ENCODE measurements around the gene PPM1F. TPM values are rescaled to one million over a fixed set of nuclear protein-coding genes. Genes with fewer than 3 reads are reported as not detected.
"Not testable (repeated sequence)": the region's sequence is repeated elsewhere in the genome, so short reads cannot be mapped to it uniquely, and the experiment has no call there.

The PPM1F gene
- total and polyA plus RNA-seq, 3 experiments from 2014 or later, result 9.2 to 29.1 (median 25.4) TPM

DNA sequence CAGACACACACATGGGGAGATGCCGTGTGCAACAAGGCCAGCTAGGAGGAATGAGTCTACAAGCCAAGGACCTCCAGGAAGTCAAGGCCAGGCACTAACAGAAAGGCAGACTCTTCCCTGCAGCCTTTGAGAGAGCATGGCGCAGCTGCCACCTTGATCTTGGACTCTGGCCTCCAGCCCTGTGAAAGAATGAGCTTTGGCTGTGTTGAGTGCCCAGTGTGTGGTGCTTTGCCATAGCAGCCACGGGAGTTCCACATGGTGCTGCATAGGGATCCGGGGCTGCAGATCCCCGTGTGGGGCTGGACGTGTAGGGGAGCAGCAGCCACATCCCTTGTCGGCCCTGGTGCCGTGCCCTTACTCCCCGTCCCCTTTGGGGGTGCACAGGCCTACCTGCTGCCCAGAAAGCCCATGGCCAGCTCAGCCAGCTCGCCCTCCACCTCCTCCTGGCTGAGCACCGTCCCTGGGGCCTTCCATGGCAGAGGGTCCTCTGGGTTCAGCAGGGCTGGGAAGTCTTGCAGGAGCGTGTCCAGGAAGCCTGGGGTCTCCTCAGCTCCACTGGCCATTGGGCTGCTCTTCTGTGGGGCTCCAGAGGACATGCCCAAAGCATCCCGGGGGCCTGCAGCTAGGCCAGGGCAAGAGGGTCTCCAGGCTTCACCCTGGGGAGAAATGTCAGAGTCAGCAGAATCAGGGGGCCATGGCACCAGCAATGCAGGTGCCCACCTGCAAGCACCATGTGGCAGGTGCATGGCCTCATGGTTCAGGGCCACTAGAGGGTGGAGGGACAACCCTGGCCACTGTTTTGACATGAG, 7.0 kb downstream of the PPM1F start:
- H3K4me1 Mint-ChIP-seq, result peaks cover 9 to 23% (median 12%) of the 10 kb centered on the region in 3 donors
- no peak overlapping the region for H3K27ac ChIP-seq (ENCODE audit: low read depth, low read length)
- peaks cover 0 to 22% (median 8%) of the 10 kb centered on the region in 3 donors for H3K36me3 Mint-ChIP-seq
- CTCF ChIA-PET, result no interaction called here
- peak overlapping the region in 1 of 7 donors; percentile 65 for H3K4me3 Mint-ChIP-seq
- no peak for DNase-seq
- H3K36me3 ChIP-seq (ENCODE audit: insufficient read depth, low read length), result peaks cover 16% of the 10 kb centered on the region
- H3K4me3 ChIP-seq (ENCODE audit: low read length), result no peak overlapping the region
- H3K27me3 Mint-ChIP-seq, result peaks cover 0 to 5% of the 10 kb centered on the region in 2 donors
- no peaks in the 10 kb centered on the region for H3K9me3 ChIP-seq (ENCODE audit: low read length)
- H3K9me3 Mint-ChIP-seq, result no peaks in the 10 kb centered on the region
- no peaks in the 10 kb centered on the region for H3K27me3 ChIP-seq (ENCODE audit: insufficient read depth, low read length, poor library complexity, severe bottlenecking)
- POLR2A ChIA-PET, result interaction anchor here (0.5 kb wide), 1 partner anchor 19 kb away, joined by 4 read pairs; no protein-coding TSS in a partner anchor
- H3K27ac Mint-ChIP-seq, result peak overlapping the region in 3 of 8 donors; percentile 33 to 70 (median 42)
- H3K4me1 ChIP-seq (ENCODE audit: insufficient read depth, low read length), result peaks cover 6% of the 10 kb centered on the region

DNA sequence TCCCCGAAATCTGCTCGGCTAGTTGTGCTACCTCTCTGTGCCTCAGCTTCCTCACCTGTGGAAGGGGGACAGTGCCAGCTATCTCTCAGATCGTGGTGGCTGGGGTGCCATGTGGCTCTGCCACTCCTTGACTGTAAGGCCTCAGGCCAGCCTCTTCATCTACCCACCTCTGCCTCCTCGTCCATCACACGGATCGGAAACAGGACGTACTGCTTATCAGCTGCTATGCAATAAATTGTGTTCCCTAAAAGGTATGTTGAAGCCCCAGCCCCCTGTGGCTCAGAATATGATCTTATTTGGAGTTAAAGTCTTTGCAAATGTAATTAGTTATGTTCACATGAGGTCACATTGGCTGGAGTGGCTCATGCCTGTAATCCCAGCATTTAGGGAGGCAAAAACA, 7.8 kb downstream of the PPM1F start:
- H3K36me3 ChIP-seq (ENCODE audit: insufficient read depth, low read length), result peaks cover 16% of the 10 kb centered on the region
- no peak for DNase-seq
- Mint-ChIP-seq H3K4me1 (peaks cover 9 to 23% (median 12%) of the 10 kb centered on the region in 3 donors), H3K36me3 (peaks cover 0 to 22% (median 8%) of the 10 kb centered on the region in 3 donors), H3K4me3 (peak overlapping the region in 1 of 7 donors; percentile 30), H3K9me3 (no peaks in the 10 kb centered on the region), H3K27me3 (peaks cover 0 to 5% of the 10 kb centered on the region in 2 donors), H3K27ac (peak overlapping the region in 2 of 8 donors; percentile 33 to 58)
- CTCF ChIA-PET, result no interaction called here
- no peaks in the 10 kb centered on the region for H3K27me3 ChIP-seq (ENCODE audit: insufficient read depth, low read length, poor library complexity, severe bottlenecking)
- H3K9me3 ChIP-seq (ENCODE audit: low read length), result no peaks in the 10 kb centered on the region
- no peak overlapping the region for H3K4me3 ChIP-seq (ENCODE audit: low read length)
- peaks cover 6% of the 10 kb centered on the region for H3K4me1 ChIP-seq (ENCODE audit: insufficient read depth, low read length)
- no peak overlapping the region for H3K27ac ChIP-seq (ENCODE audit: low read depth, low read length)
- POLR2A ChIA-PET, result no interaction called here

DNA sequence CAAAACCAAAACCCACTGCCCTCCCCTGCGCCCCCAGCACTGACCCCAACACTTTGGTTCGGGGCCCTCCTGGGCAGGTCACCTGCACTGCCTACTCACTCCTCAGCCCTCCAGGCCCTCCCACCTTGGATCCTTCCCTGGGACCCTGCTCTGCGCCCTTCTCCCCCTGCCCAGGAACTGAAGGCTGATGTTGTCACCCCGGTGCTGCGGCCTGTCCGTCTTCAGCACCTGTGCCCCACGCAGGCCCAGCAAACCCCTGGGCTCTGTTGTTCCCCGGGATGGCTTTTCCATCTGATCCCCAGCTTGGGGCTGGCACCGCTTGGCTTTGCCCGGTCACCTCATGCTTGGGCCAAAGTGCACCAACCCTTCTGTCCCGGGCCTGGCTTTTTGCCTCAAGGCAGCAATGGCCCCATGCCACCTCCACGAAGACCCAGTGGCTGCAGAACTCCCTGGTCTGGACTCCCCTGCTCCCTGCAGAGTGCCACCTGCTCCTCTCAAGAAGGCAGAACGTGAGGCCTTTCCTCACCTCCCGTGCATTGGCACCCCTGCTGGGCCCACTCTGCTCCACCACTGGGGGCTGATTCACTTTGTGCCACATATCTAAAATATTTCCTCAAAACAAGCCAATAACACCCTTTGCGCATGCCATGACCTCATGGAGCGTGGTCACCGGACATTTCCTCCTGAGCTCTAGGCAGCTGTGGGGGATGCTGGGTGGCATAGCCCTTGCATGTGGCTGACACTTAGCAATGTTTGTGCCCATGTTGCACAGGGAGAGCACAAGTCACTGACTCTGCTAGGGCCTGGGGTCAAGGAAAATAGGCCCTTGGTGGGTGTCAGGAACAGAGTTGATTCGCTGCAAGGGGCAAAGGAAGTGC, 8.8 kb downstream of the PPM1F start:
- no peak for DNase-seq
- H3K27ac Mint-ChIP-seq, result peak overlapping the region in 1 of 8 donors; percentile 89
- peaks cover 6% of the 10 kb centered on the region for H3K4me1 ChIP-seq (ENCODE audit: insufficient read depth, low read length)
- peaks cover 16% of the 10 kb centered on the region for H3K36me3 ChIP-seq (ENCODE audit: insufficient read depth, low read length)
- no peak overlapping the region for H3K4me3 ChIP-seq (ENCODE audit: low read length)
- H3K27me3 ChIP-seq (ENCODE audit: insufficient read depth, low read length, poor library complexity, severe bottlenecking), result no peaks in the 10 kb centered on the region
- no peak overlapping the region for H3K27ac ChIP-seq (ENCODE audit: low read depth, low read length)
- POLR2A ChIA-PET, result no interaction called here
- peaks cover 0 to 22% (median 8%) of the 10 kb centered on the region in 3 donors for H3K36me3 Mint-ChIP-seq
- no peaks in the 10 kb centered on the region for H3K9me3 Mint-ChIP-seq
- no peaks in the 10 kb centered on the region for H3K9me3 ChIP-seq (ENCODE audit: low read length)
- H3K4me1 Mint-ChIP-seq, result peaks cover 12 to 27% (median 15%) of the 10 kb centered on the region in 3 donors
- H3K27me3 Mint-ChIP-seq, result peaks cover 0 to 5% of the 10 kb centered on the region in 2 donors
- H3K4me3 Mint-ChIP-seq, result no peak overlapping the region
- CTCF ChIA-PET, result no interaction called here

DNA sequence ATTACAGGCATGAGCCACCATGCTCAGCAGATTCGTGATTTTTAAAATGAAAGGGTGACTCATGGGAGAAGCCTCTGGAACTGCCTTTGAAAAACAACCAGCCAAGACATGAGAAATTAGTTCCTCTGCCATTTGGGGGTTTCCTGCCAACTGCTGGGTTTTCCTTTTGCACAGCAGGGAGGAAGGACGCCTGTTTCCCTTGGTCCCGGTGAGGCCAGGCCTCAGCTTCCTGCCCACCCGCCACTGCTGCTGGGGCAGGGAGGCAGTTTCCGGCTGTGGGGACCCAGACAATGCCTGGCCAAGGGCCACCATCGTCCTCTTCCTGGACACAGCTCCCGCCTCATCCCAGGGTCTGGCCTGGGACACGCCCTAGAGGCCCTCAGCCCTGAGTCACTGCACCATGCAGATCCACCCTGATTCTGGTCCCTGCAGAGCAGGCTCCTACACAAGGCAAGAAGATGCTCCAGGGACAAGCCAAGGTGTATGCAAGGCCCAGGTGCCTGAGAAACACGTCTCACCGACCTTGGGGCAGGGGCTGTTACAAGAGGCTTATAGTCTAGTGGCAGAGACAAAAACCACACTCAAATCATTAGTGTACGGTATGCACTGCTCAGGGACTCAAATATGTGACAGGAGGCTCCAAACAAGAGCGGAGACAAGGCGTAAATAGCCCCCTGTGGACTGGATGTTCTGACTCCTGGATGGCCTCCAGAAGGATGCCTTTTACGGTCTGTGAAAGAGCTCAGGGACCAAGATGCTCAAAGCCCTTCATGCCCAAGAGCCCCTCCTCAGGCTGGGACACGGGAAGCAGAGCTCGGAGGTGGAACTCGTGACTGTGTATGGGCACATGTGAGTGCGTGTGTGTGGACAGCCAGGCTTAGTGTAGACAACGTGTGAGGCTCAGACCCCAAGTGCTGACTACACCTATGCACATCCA, 10.0 kb downstream of the PPM1F start:
- Mint-ChIP-seq H3K27me3 (peaks cover 0 to 5% of the 10 kb centered on the region in 2 donors), H3K36me3 (peaks cover 0 to 25% (median 8%) of the 10 kb centered on the region in 3 donors), H3K9me3 (no peaks in the 10 kb centered on the region), H3K4me3 (no peak overlapping the region), H3K4me1 (peaks cover 18 to 37% (median 23%) of the 10 kb centered on the region in 3 donors), H3K27ac (peak overlapping the region in 5 of 8 donors; percentile 20 to 73 (median 61))
- Histone ChIP-seq H3K27ac (ENCODE audit: low read depth, low read length) (no peak overlapping the region), H3K4me3 (ENCODE audit: low read length) (no peak overlapping the region), H3K9me3 (ENCODE audit: low read length) (no peaks in the 10 kb centered on the region), H3K36me3 (ENCODE audit: insufficient read depth, low read length) (peaks cover 16% of the 10 kb centered on the region), H3K27me3 (ENCODE audit: insufficient read depth, low read length, poor library complexity, severe bottlenecking) (no peaks in the 10 kb centered on the region), H3K4me1 (ENCODE audit: insufficient read depth, low read length) (peaks cover 16% of the 10 kb centered on the region)
- ChIA-PET CTCF (interaction anchor here (8.9 kb wide), 1 partner anchor 9 kb away, joined by 100 read pairs; the partner anchor contains the start of gene PPM1F), POLR2A (no interaction called here)
- no peak for DNase-seq

DNA sequence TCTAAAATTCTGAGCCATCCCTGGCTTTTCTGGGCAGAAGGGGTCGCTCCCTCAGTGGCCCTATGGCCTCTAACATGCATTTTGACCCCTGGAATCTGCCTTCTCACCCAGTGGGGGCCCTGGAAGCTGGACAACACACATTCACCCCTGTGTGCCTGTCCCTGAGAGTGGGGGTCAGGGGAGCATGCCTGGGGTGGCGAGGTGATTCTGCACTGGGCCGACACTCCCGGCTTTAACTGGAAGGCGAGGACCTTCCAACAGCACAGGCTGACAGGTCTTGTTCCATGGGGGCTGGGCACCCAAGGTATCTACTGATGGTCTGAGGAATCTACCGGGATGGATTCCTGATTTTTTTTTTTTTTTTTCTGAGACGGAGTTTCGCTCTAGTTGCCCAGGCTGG, 10.7 kb downstream of the PPM1F start:
- H3K27ac Mint-ChIP-seq, result peak overlapping the region in 2 of 8 donors; percentile 61

DNA sequence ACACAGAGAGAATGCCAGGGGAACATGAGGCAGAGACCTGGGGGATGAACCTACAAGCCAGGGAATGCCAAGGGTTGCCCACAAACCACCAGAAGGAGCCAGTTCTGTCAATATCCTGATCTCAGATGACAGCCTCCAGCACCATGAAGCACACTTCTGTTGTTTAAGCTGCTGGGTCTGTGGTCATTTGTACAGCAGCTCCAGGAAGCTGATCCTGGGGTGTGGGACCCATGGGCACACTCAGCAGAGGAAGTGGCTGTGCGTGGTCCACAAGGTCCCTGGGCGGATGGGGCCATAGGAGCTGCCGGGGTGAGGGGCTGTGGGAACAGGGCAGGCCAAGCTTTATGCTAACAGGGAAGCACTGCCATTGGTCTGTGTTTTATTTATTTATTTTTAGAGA, 12.1 kb downstream of the PPM1F start:
- Histone ChIP-seq H3K36me3 (ENCODE audit: insufficient read depth, low read length) (peaks cover 15% of the 10 kb centered on the region), H3K4me1 (ENCODE audit: insufficient read depth, low read length) (peaks cover 16% of the 10 kb centered on the region), H3K4me3 (ENCODE audit: low read length) (no peak overlapping the region), H3K27ac (ENCODE audit: low read depth, low read length) (no peak overlapping the region), H3K9me3 (ENCODE audit: low read length) (no peaks in the 10 kb centered on the region), H3K27me3 (ENCODE audit: insufficient read depth, low read length, poor library complexity, severe bottlenecking) (no peaks in the 10 kb centered on the region)
- H3K4me3 Mint-ChIP-seq, result no peak overlapping the region
- H3K27ac Mint-ChIP-seq, result peak overlapping the region in 4 of 8 donors; percentile 33 to 70 (median 50)
- H3K27me3 Mint-ChIP-seq, result peaks cover 0 to 3% of the 10 kb centered on the region in 2 donors
- H3K9me3 Mint-ChIP-seq, result no peaks in the 10 kb centered on the region
- DNase-seq, result no peak
- peaks cover 24 to 43% (median 27%) of the 10 kb centered on the region in 3 donors for H3K4me1 Mint-ChIP-seq
- POLR2A ChIA-PET, result interaction anchor here (0.7 kb wide), 1 partner anchor 21 kb away, joined by 5 read pairs; no protein-coding TSS in a partner anchor
- CTCF ChIA-PET, result interaction anchor here (1.2 to 8.9 kb wide), 3 partner anchors 11 to 229 kb away, joined by 3 to 100 read pairs (median 3); partner anchors contain the start of gene PPM1F
- peaks cover 0 to 29% (median 12%) of the 10 kb centered on the region in 3 donors for H3K36me3 Mint-ChIP-seq

More for the DNA sequence above, 10.7 kb downstream of the PPM1F start:
- peaks cover 21 to 42% (median 24%) of the 10 kb centered on the region in 3 donors for H3K4me1 Mint-ChIP-seq
- peak overlapping the region in 1 of 7 donors; percentile 20 for H3K4me3 Mint-ChIP-seq
- ChIA-PET CTCF (interaction anchor here (8.9 kb wide), 1 partner anchor 9 kb away, joined by 100 read pairs; the partner anchor contains the start of gene PPM1F), POLR2A (no interaction called here)
- Histone ChIP-seq H3K4me1 (ENCODE audit: insufficient read depth, low read length) (peaks cover 16% of the 10 kb centered on the region), H3K27ac (ENCODE audit: low read depth, low read length) (no peak overlapping the region), H3K9me3 (ENCODE audit: low read length) (no peaks in the 10 kb centered on the region), H3K36me3 (ENCODE audit: insufficient read depth, low read length) (peaks cover 16% of the 10 kb centered on the region), H3K4me3 (ENCODE audit: low read length) (no peak overlapping the region), H3K27me3 (ENCODE audit: insufficient read depth, low read length, poor library complexity, severe bottlenecking) (no peaks in the 10 kb centered on the region)
- peaks cover 0 to 3% of the 10 kb centered on the region in 2 donors for H3K27me3 Mint-ChIP-seq
- no peaks in the 10 kb centered on the region for H3K9me3 Mint-ChIP-seq
- peaks cover 0 to 25% (median 8%) of the 10 kb centered on the region in 3 donors for H3K36me3 Mint-ChIP-seq
- no peak for DNase-seq

DNA sequence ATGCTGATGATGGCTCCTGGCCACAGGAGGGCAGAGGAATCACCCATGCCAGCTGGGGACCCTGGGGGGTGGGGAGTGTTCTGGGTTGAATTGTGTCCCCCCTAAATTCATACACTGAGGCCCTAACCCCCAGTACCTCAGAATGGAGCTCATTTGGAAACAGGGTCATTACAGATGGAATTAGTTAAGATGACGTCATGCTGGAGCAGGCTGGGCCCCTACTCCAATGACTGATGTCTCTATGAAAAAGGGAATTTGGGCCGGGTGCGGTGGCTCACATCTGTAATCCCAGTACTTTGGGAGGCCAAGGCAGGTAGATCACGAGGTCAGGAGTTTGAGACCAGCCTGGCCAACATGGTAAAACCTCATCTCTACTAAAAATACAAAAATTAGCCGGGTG, 12.7 kb downstream of the PPM1F start:
- H3K4me3 ChIP-seq (ENCODE audit: low read length); H3K27me3 ChIP-seq (ENCODE audit: insufficient read depth, low read length, poor library complexity, severe bottlenecking); H3K36me3 ChIP-seq (ENCODE audit: insufficient read depth, low read length); H3K9me3 Mint-ChIP-seq; H3K9me3 ChIP-seq (ENCODE audit: low read length); DNase-seq; H3K27me3 Mint-ChIP-seq: not testable (repeated sequence)
- peaks cover 0 to 25% (median 9%) of the 10 kb centered on the region in 3 donors for H3K36me3 Mint-ChIP-seq
- POLR2A ChIA-PET, result interaction anchor here (0.7 kb wide), 1 partner anchor 20 kb away, joined by 5 read pairs; no protein-coding TSS in a partner anchor
- Histone ChIP-seq H3K4me1 (ENCODE audit: insufficient read depth, low read length) (peaks cover 16% of the 10 kb centered on the region), H3K27ac (ENCODE audit: low read depth, low read length) (peak overlapping the region; percentile 27)
- H3K27ac Mint-ChIP-seq, result peak overlapping the region in 4 of 8 donors; percentile 23 to 70 (median 38)
- peak overlapping the region in 1 of 7 donors; percentile 16 for H3K4me3 Mint-ChIP-seq
- CTCF ChIA-PET, result interaction anchor here (1.6 to 8.9 kb wide), 2 partner anchors 11 to 228 kb away, joined by 3 to 100 read pairs; partner anchors contain the start of gene PPM1F
- peaks cover 24 to 43% (median 27%) of the 10 kb centered on the region in 3 donors for H3K4me1 Mint-ChIP-seq
